Gastroesophageal sphincter (tissue), 3 donors: ENCODE results near the gene THSD7A.

Experiments
- CTCF ChIP-seq, 4 experiments: fragments of 200-600 bp in 2 of 4; fragments of 450-650 bp in 2 of 4; sonication (generic) in 1 of 4; IDR thresholded peaks; one replicate each; pipeline ENCODE4 v1.5.1; 2017 to 2019; ENCODE audit warnings: antibody characterized with exemption in 4 of 4, mild to moderate bottlenecking in 2 of 4, moderate library complexity in 2 of 4
- POLR2AphosphoS5 ChIP-seq: sonication (generic); formaldehyde crosslinking; IDR thresholded peaks from one replicate; pipeline ENCODE4 v1.6.1; 2017; ENCODE audit warnings: antibody characterized with exemption

GRCh38 chr7:11478882-11479281, 353.1 kb downstream of the THSD7A start:
- no peak for TF ChIP-seq CTCF (IDR thresholded peaks at IDR 0.05)
- no peak for TF ChIP-seq POLR2AphosphoS5
